ENCODE measurements around the gene NEURL4.
"Not testable (repeated sequence)": the region's sequence is repeated elsewhere in the genome, so short reads cannot be mapped to it uniquely, and the experiment has no call there.

The NEURL4 gene

GRCh38 chr17:7346761-7347614 is 17.9 kb upstream of the NEURL4 start:
- no peak for DNase-seq

- no peak for DNase-seq
Observed at GRCh38 chr17:7343250-7343649, 14.1 kb upstream of the NEURL4 start.

GRCh38 chr17:7341842-7342241 is 12.7 kb upstream of the NEURL4 start:
- DNase-seq: no peak

GRCh38 chr17:7340179-7340578 is 11.0 kb upstream of the NEURL4 start:
- no peak for DNase-seq

GRCh38 chr17:7337600-7337999 is 8.5 kb upstream of the NEURL4 start:
- not testable (repeated sequence) for DNase-seq

GRCh38 chr17:7336240-7337175 is 7.4 kb upstream of the NEURL4 start, which contains the start of gene ACAP1:
ACAP1 (plus strand) TSS chr17:7336529; CDS start chr17:7336735, 206 bp downstream.
- DNase-seq: peak; percentile 90

GRCh38 chr17:7335765-7336164 is 6.6 kb upstream of the NEURL4 start:
- DNase-seq: not testable (repeated sequence)

- no peak for DNase-seq
Observed at GRCh38 chr17:7334938-7335538, 5.9 kb upstream of the NEURL4 start.

GRCh38 chr17:7332600-7333069 is 3.5 kb upstream of the NEURL4 start:
- DNase-seq: peak; percentile 73

- DNase-seq: no peak
Observed at GRCh38 chr17:7332111-7332510, 3.0 kb upstream of the NEURL4 start.

- DNase-seq: no peak
Observed at GRCh38 chr17:7330638-7331015, 1.5 kb upstream of the NEURL4 start.

- DNase-seq: peak; percentile 86
Observed at GRCh38 chr17:7329997-7330637, 982 bp upstream of the NEURL4 start.

- DNase-seq: peak; percentile 98
Observed at GRCh38 chr17:7329374-7329996, 350 bp upstream of the NEURL4 start.

GRCh38 chr17:7328009-7328408 is 1.1 kb downstream of the NEURL4 start:
- no peak for DNase-seq

- no peak for DNase-seq
Observed at GRCh38 chr17:7327501-7327900, 1.6 kb downstream of the NEURL4 start.

- no peak for DNase-seq
Observed at GRCh38 chr17:7327056-7327455, 2.1 kb downstream of the NEURL4 start.

GRCh38 chr17:7326186-7326585 is 2.9 kb downstream of the NEURL4 start:
- no peak for DNase-seq

GRCh38 chr17:7325031-7325528 is 4.1 kb downstream of the NEURL4 start:
- no peak for DNase-seq

GRCh38 chr17:7324438-7324779 is 4.7 kb downstream of the NEURL4 start:
- DNase-seq: no peak

GRCh38 chr17:7323731-7324437 is 5.3 kb downstream of the NEURL4 start:
- peak; percentile 67 for DNase-seq

GRCh38 chr17:7322520-7323194 is 6.5 kb downstream of the NEURL4 start:
- no peak for DNase-seq
